ENCODE measurements around the gene RPS6KA4. TPM values are rescaled to one million over a fixed set of nuclear protein-coding genes. Genes with fewer than 3 reads are reported as not detected.

The RPS6KA4 gene
- total and polyA plus RNA-seq, 8 donors: 7.4 to 18.8 (median 10.5) TPM

DNA sequence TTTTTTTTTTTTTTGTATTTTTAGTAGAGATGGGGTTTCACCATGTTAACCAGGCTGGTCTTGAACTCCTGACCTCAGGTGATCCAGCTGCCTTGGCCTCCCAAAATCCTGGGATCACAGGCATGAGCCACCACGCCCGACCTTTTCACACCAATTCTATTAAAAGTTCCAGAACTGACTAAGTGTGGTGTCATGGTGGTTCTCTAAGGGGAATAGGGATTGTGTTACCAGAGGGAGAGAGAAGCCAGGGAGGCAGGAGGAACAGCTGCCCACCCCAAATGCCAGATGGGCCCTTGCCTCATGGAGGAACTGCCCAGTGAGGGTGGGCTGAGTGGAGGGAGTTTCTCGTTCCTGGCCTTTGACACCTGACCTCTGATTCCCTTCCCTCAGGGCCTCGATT is 5.9 kb downstream of the RPS6KA4 start:
- ATAC-seq: no peak
- no peak for FAIRE-seq
- no peak for DNase-seq
- peaks cover 0 to 3% (median 0%) of the 10 kb centered on the region in 3 donors for H3K4me1 ChIP-seq
- TF ChIP-seq, protein P1, sequence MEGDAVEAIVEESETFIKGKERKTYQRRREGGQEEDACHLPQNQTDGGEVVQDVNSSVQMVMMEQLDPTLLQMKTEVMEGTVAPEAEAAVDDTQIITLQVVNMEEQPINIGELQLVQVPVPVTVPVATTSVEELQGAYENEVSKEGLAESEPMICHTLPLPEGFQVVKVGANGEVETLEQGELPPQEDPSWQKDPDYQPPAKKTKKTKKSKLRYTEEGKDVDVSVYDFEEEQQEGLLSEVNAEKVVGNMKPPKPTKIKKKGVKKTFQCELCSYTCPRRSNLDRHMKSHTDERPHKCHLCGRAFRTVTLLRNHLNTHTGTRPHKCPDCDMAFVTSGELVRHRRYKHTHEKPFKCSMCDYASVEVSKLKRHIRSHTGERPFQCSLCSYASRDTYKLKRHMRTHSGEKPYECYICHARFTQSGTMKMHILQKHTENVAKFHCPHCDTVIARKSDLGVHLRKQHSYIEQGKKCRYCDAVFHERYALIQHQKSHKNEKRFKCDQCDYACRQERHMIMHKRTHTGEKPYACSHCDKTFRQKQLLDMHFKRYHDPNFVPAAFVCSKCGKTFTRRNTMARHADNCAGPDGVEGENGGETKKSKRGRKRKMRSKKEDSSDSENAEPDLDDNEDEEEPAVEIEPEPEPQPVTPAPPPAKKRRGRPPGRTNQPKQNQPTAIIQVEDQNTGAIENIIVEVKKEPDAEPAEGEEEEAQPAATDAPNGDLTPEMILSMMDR (IDR thresholded peaks at IDR 0.05): no peak
- H3K27ac ChIP-seq: no peak overlapping the region
- 88 to 95% methylated on average over 4 of the region's 4 CpGs for WGBS, 2 donors
- H3K4me3 ChIP-seq: no peak overlapping the region
- no peaks in the 10 kb centered on the region for H3K27me3 ChIP-seq
- no peaks in the 10 kb centered on the region for H3K9me3 ChIP-seq
- intact Hi-C loops (cut with DNase I): no loop called here
- peaks cover 0 to 29% (median 7%) of the 10 kb centered on the region in 3 donors for H3K36me3 ChIP-seq

GRCh38 chr11:64366751-64367150 is 7.8 kb downstream of the RPS6KA4 start:
- H3K4me3 ChIP-seq: no peak overlapping the region
- H3K9me3 ChIP-seq: no peaks in the 10 kb centered on the region
- DNase-seq: no peak
- H3K36me3 ChIP-seq: peaks cover 0 to 29% (median 7%) of the 10 kb centered on the region in 3 donors
- H3K27ac ChIP-seq: no peak overlapping the region
- ATAC-seq: no peak
- no peak for FAIRE-seq
- 89 to 100% methylated on average over 1 of the region's 1 CpG for WGBS, 2 donors
- H3K4me1 ChIP-seq: no peaks in the 10 kb centered on the region
- TF ChIP-seq, protein P1 (IDR thresholded peaks at IDR 0.05): no peak
- H3K27me3 ChIP-seq: no peaks in the 10 kb centered on the region
- intact Hi-C loops (cut with DNase I): no loop called here

- H3K4me1 ChIP-seq: no peaks in the 10 kb centered on the region
- intact Hi-C loops (cut with DNase I): no loop called here
- TF ChIP-seq, protein P1 (IDR thresholded peaks at IDR 0.05): no peak
- peaks cover 0 to 18% (median 7%) of the 10 kb centered on the region in 3 donors for H3K36me3 ChIP-seq
- H3K9me3 ChIP-seq: no peaks in the 10 kb centered on the region
- no peaks in the 10 kb centered on the region for H3K27me3 ChIP-seq
- FAIRE-seq (no peak), ATAC-seq (no peak), DNase-seq (no peak)
- WGBS, 2 donors: 89 to 92% methylated on average over 46 of the region's 46 CpGs
- no peak overlapping the region for H3K4me3 ChIP-seq
- no peak overlapping the region for H3K27ac ChIP-seq
Observed at GRCh38 chr11:64367931-64368672, 9.1 kb downstream of the RPS6KA4 start.

- Histone ChIP-seq H3K36me3 (peaks cover 0 to 16% (median 7%) of the 10 kb centered on the region in 3 donors), H3K4me3 (no peak overlapping the region), H3K27ac (no peak overlapping the region), H3K4me1 (no peaks in the 10 kb centered on the region), H3K9me3 (no peaks in the 10 kb centered on the region), H3K27me3 (no peaks in the 10 kb centered on the region)
- DNase-seq: no peak
- intact Hi-C loops (cut with DNase I): no loop called here
- no peak for FAIRE-seq
- ATAC-seq: no peak
- TF ChIP-seq, protein P1 (IDR thresholded peaks at IDR 0.05): no peak
- 92 to 95% methylated on average over 28 of the region's 28 CpGs for WGBS, 2 donors
Observed at GRCh38 chr11:64368673-64369074, 9.7 kb downstream of the RPS6KA4 start.

Data from pancreas (tissue), 10 donors.